A673 (cell line): ENCODE measurements around the gene MRRF. TPM values are rescaled to one million over a fixed set of nuclear protein-coding genes. Genes with fewer than 3 reads are reported as not detected.

Experiments
- BruUV-seq: library from RNA; stranded (reverse); fragments of 400-500 nt; replicated peaks from 2 replicates; lab custom pipeline; 2021; lab: Mats Ljungman, UMichigan
- CTCF ChIA-PET: fragments of 300-600 bp; sonication (Branson Sonifier 250); formaldehyde crosslinking; loops from one replicate; lab custom pipeline; 2022; ENCODE audit warnings: antibody characterized with exemption; lab: Charles Lee
- POLR2A ChIA-PET: fragments of 300-600 bp; sonication (Branson Sonifier 250); formaldehyde crosslinking; loops from one replicate; lab custom pipeline; 2022; ENCODE audit warnings: antibody characterized with exemption; ENCODE audit not compliant: low non-redundant PET; lab: Charles Lee
- DNase-seq: peaks from one replicate; pipeline ENCODE4 v3.0.0-alpha.2; 2015; ENCODE audit warnings: low spot score
- H3K27ac ChIP-seq: fragments of 200-600 bp; sonication (generic); 2 replicates; pipeline ENCODE4 v1.5.1; 2016; ENCODE audit warnings: mixed run types, low read depth, mild to moderate bottlenecking, mixed read lengths, antibody characterized with exemption, low read length; ENCODE audit not compliant: poor library complexity, severe bottlenecking
- H3K27me3 ChIP-seq: fragments of 200-600 bp; sonication (generic); replicated peaks from 2 replicates; pipeline ENCODE4 v1.6.1; 2017; ENCODE audit warnings: mixed run types, low read depth, mild to moderate bottlenecking, mixed read lengths, antibody characterized with exemption, low read length; ENCODE audit not compliant: insufficient read depth, poor library complexity
- H3K36me3 ChIP-seq: fragments of 200-600 bp; sonication (generic); 2 replicates; pipeline ENCODE4 v1.6.1; 2016; ENCODE audit warnings: mixed run types, mild to moderate bottlenecking, mixed read lengths, antibody characterized with exemption, low read length; ENCODE audit not compliant: insufficient read depth, poor library complexity, severe bottlenecking
- H3K4me1 ChIP-seq: fragments of 200-600 bp; sonication (generic); 2 replicates; pipeline ENCODE4 v1.6.1; 2017; ENCODE audit warnings: mixed run types, mild to moderate bottlenecking, mixed read lengths, antibody characterized with exemption, low read length; ENCODE audit not compliant: insufficient read depth, poor library complexity, severe bottlenecking
- H3K4me3 ChIP-seq: fragments of 200-600 bp; sonication (generic); 2 replicates; pipeline ENCODE4 v1.5.1; 2016; ENCODE audit warnings: low read depth, mixed run types, mild to moderate bottlenecking, mixed read lengths, low read length; ENCODE audit not compliant: poor library complexity, severe bottlenecking
- H3K9me3 ChIP-seq: fragments of 200-600 bp; sonication (generic); 2 replicates; pipeline ENCODE4 v1.6.1; 2016; ENCODE audit warnings: mixed run types, low read depth, mild to moderate bottlenecking, mixed read lengths, antibody characterized with exemption, low read length; ENCODE audit not compliant: poor library complexity, severe bottlenecking
- EZH2 ChIP-seq: fragments of 200-600 bp; sonication (generic); IDR thresholded peaks from 2 replicates; pipeline ENCODE4 v1.6.1; 2017; ENCODE audit warnings: borderline replicate concordance, low read depth, mild to moderate bottlenecking, mixed read lengths, antibody characterized with exemption, low read length; ENCODE audit not compliant: poor library complexity, severe bottlenecking
- intact Hi-C: fragments of 100-400 bp; cut with micrococcal nuclease; formaldehyde crosslinking; loops from one replicate; pipeline ENCODE4 v1.10.0; 2022; ENCODE audit not compliant: unreplicated experiment
- total RNA-seq: library from RNA; stranded (reverse); gene quantifications from 2 replicates; pipeline ENCODE4 v1.2.3, GENCODE V29; 2021
- TF ChIP-seq, protein P1 (sequence below): fragments of 300-800, 200-600 bp; sonication (generic); conservative IDR thresholded peaks from 2 replicates; pipeline ENCODE4 v1.5.1; 2017; ENCODE audit warnings: low read depth, mild to moderate bottlenecking, antibody characterized with exemption, low read length, moderate library complexity, mixed read lengths

Gene MRRF
- total RNA-seq, 1 experiment from 2014 or later: 44.9 TPM

DNA sequence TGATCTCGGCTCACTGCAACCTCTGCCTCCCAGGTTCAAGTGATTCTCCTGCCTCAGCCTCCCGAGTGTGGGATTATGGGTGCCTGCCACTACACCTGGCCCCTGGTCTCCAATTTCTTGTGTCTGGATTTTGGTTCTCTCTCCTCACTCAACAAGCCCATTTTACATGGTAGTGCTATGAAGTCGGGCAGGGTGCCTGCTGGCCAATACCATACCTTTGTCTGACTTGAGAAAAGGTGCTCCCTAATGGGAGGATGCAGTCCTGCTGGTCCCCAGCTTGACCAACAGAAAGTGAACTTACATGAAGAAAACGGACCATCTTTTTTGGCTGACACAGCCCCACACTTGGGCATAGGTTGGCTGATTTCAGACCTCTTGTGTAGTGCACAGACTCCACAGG, 84.5 kb downstream of the MRRF start:
- intact Hi-C loops: no loop called here
- no peak for DNase-seq
- BruUV-seq: no TSS peak
- TF ChIP-seq, protein P1, sequence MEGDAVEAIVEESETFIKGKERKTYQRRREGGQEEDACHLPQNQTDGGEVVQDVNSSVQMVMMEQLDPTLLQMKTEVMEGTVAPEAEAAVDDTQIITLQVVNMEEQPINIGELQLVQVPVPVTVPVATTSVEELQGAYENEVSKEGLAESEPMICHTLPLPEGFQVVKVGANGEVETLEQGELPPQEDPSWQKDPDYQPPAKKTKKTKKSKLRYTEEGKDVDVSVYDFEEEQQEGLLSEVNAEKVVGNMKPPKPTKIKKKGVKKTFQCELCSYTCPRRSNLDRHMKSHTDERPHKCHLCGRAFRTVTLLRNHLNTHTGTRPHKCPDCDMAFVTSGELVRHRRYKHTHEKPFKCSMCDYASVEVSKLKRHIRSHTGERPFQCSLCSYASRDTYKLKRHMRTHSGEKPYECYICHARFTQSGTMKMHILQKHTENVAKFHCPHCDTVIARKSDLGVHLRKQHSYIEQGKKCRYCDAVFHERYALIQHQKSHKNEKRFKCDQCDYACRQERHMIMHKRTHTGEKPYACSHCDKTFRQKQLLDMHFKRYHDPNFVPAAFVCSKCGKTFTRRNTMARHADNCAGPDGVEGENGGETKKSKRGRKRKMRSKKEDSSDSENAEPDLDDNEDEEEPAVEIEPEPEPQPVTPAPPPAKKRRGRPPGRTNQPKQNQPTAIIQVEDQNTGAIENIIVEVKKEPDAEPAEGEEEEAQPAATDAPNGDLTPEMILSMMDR: no peak
- no peak for TF ChIP-seq EZH2
- CTCF ChIA-PET: interaction anchor here (3.9 kb wide), 1 partner anchor 224 kb away, joined by 53 read pairs; no protein-coding TSS in a partner anchor
- Histone ChIP-seq H3K36me3 (no peaks in the 10 kb centered on the region), H3K4me3 (no peak overlapping the region), H3K27ac (no peak overlapping the region), H3K27me3 (peaks cover 49% of the 10 kb centered on the region), H3K9me3 (no peaks in the 10 kb centered on the region), H3K4me1 (no peaks in the 10 kb centered on the region)
- POLR2A ChIA-PET: no interaction called here

DNA sequence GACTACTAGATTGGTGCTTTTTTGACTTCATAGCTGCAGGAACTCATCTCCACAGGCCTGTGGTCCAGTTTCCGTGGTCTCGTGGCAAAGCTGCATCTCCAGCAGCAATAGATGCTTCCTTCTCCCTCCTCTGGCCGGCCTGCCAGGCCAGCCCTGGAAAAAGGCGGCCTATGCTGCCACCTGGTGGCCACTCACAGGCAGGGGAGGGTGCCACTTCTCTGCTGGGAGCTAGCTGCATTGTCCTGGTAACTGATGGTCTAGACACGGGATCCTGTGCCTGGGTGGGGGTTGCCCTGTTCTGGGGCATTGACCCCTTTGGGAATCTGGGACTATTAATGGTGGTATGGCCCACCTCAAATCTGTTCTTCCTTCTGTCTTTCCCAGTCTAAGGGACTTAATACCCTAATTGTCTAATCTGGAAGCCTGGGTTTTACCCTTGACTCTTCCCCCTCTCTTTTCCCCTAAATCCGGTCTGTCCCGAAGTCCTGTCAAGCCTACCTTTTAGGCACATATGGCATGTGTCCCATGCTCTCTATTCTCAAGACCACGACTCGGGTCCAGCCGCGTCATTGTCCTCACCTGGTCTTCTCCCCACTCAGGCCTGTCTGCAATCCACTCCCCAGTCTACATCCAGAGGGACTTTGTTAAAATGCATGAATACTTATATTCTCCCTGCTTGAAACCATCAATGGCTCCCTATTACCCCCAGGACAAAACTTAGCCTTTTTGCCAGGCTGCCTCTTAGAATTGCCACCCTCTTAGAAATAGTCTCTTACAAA, 86.1 kb downstream of the MRRF start:
- Histone ChIP-seq H3K4me1 (no peaks in the 10 kb centered on the region), H3K9me3 (no peaks in the 10 kb centered on the region), H3K36me3 (no peaks in the 10 kb centered on the region), H3K27ac (no peak overlapping the region), H3K4me3 (no peak overlapping the region), H3K27me3 (peaks cover 43% of the 10 kb centered on the region)
- intact Hi-C loops: loop anchor here (1.0 to 10.0 kb wide), 4 partner anchors 225 to 803 kb away; no protein-coding TSS in a partner anchor
- TF ChIP-seq, protein P1: peak; percentile 96
- TF ChIP-seq EZH2: no peak
- BruUV-seq: no TSS peak
- ChIA-PET CTCF (interaction anchor here (0.6 to 3.9 kb wide), 10 partner anchors 10 to 805 kb away, joined by 3 to 53 read pairs (median 4); no protein-coding TSS in a partner anchor), POLR2A (no interaction called here)
- peak; percentile 75 for DNase-seq

DNA sequence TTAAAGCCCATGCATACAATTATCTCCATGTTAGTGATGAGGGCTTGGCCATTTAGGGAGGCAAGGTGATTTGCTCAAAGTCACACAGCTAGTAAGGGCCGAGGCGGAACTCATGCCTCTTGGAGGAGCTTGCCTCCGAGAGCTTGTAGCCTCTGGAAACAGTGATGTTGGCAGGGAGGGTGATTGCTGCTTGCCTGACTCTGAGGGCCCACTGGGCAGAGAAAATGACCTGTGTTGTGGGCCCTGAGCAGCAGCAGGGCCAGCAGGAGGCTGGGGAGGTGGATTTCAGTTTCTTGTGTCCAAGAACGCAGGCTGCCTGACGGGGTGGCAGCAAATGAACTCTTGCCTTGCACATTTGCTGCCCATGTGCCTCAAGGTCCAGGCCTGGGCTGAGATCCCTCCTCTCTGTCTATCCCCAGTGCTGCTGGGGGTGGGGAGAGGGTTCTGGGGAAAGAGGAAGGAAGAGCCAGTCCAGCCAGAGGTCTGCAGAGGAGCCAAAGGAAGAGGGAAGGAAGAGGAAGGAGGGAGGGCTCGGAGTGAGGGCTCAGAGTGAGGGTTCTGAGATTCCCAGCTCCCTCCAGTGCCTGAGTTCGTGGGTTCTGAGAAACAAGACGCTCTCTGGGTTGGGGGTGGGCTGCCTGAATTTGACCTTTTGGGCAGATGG, 90.0 kb downstream of the MRRF start:
- TF ChIP-seq, protein P1: no peak
- no peak for TF ChIP-seq EZH2
- no peak for DNase-seq
- intact Hi-C loops: loop anchor here (5.0 to 10.0 kb wide), 2 partner anchors 460 to 807 kb away; no protein-coding TSS in a partner anchor
- no peaks in the 10 kb centered on the region for H3K4me1 ChIP-seq
- no peak overlapping the region for H3K4me3 ChIP-seq
- H3K36me3 ChIP-seq: no peaks in the 10 kb centered on the region
- no peaks in the 10 kb centered on the region for H3K9me3 ChIP-seq
- peaks cover 5% of the 10 kb centered on the region for H3K27me3 ChIP-seq
- no TSS peak for BruUV-seq
- H3K27ac ChIP-seq: no peak overlapping the region
- CTCF ChIA-PET: no interaction called here
- POLR2A ChIA-PET: no interaction called here
